NAMALWA (cell line): ENCODE results near the gene GMEB2.
"Not testable (repeated sequence)": the region's sequence is repeated elsewhere in the genome, so short reads cannot be mapped to it uniquely, and the experiment has no call there.

Source experiments
- DNase-seq: peaks from one replicate; pipeline ENCODE4 v3.0.0-alpha.2; 2015; ENCODE audit warnings: low spot score

The GMEB2 gene

DNA sequence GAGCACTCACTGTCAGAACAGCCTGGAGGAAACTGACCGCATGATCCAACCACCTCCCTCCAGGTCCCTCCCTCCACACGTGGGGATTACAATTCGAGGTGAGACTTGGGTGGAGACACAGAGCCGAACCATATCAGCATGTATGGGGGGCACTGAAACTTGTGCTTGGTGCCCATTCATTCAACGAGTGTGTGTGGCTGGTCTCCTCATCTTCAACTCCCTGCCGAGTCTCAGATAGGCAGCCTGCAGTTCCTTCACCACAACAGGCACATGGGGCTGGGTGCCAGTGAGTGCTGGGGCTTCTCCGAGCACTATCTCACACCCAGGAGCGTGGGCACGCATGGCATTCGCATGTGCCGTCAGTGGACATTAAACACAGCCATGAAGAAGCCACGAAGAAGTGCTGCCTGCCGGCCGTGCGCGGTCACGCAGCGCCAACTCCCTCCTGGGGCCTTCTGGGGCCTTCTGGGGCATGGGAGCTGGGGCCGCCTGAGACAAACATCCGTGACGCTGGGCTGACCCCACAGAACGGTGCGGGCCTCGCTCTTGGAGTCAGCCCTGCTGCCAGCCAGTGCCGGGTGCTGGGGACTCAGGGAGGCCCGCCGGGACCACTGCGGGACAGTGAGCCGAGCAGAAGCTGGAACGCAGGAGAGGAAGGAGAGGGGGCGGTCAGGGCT is 30.5 kb upstream of the GMEB2 start:
- no peak for DNase-seq

DNA sequence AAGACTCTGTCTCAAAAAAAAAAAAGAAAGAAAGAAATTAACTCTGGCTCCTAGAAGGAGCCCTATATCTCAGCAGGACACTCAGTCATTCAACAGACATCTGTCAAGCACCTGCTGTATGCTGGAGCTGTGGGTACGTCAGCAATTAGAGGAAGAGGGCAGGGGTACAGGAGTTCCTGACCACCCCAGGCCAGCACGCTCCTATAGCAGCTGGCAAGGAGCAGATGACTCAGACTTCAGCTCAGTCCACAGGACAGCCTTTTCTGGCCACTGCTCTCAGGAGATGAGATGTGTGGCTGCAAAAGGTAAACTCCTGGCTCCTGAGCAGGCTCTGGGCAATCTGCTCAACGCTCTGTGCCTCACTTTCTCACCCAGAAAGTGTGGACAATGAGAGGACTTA is 29.6 kb upstream of the GMEB2 start:
- no peak for DNase-seq

DNA sequence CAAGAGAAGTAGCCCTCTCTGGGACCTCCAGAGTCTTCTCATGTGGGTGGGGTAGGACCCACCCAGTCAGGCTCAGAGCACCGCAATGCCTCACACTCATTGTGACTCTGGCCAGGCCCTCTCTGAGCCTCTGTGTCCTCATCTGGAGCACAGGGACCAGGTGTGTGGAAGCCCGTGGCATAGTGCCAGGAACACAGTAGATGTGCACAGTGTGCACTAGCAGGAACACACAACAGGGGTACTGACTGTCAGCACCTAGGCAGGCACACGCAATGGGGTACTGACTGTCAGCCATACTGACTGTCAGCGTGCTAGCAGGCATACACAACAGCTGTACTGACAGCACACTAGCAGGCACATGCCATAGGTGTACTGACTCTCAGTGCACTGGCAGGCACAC is 28.3 kb upstream of the GMEB2 start:
- DNase-seq: no peak

DNA sequence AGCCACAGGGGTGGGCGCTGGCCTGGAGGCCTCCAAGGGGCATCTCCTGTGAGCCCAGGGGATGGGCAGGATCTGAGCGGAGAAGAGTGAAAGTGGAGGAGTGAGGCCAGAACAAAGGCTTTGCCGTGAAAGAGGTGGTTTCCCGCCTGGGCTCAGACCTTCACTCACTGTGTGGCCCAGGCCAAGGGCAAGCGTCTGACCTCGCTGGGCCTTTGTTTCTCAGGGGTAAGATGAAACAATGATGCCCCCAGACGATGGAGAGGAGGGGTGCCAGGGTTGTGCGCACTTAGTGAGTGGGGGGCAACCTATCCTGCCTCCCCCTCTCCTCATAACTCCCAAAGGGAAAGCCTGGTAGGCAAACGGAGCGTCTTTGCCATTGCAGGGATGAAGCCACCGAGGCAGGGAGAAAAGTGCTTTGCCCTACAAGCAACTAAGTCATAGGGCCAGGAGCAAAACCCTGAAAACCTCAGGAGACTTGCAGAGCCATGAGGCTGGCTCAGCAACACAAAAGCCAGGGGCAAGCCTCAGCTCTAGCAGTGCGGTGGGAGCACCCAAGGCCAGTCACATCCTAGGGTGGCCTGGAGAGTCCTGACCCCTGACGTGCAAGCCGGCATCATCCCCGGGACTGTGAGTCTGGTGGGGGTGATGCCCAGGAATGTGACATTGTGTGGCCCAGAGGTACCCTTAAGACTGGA is 27.2 kb upstream of the GMEB2 start:
- no peak for DNase-seq

DNA sequence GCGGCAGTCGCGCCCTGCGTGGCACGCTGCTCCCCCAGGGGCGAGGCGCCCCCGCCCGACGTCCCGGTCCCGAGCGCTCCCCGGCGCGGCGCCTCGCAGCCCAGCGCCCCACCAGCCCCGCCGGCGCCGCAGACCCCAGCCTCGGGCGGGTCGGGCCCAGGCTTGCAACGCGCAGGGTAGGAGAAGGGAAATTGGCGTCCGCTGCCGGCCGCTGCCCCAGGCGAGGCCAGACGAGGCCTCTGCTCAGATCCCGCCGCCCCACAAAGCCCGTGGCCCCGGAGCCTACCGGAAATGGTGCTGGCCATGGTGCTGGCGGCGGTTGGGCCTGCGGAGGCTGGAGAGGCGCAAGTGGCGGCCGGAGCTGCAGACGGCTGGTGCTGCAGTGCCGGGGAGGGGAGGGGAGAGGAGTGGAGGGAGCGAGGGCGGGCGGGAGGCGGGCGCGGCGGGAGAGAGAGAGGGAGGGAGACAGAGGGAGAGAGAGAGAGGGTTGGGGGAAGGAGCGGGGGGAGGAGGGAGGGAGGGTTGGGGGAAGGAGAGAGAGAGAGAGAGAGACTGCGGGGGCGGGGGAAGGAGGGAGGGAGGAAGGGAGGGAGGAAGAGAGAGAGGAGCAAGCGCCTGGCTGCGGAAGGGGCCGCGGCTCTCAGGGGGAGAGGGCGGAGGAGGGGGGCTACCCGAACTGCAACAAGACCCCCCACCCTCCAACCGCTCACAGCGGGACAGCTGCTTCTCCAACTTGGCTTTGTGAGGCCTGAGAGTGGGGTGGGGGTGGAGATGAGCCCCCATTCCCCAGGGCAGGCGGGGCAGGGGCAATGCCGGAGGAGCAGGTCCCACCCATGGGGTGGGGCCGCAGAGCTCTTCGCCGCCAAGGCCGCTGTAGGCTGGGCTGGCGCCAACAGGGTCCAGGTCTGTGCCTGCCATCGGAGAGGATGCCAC is 26.4 kb upstream of the GMEB2 start, which contains the start of gene STMN3:
TSS of gene STMN3 (minus strand) at position 384 of the 933 bp plus-strand sequence. CDS start at position 305, 79 bp downstream.
- no peak for DNase-seq

DNA sequence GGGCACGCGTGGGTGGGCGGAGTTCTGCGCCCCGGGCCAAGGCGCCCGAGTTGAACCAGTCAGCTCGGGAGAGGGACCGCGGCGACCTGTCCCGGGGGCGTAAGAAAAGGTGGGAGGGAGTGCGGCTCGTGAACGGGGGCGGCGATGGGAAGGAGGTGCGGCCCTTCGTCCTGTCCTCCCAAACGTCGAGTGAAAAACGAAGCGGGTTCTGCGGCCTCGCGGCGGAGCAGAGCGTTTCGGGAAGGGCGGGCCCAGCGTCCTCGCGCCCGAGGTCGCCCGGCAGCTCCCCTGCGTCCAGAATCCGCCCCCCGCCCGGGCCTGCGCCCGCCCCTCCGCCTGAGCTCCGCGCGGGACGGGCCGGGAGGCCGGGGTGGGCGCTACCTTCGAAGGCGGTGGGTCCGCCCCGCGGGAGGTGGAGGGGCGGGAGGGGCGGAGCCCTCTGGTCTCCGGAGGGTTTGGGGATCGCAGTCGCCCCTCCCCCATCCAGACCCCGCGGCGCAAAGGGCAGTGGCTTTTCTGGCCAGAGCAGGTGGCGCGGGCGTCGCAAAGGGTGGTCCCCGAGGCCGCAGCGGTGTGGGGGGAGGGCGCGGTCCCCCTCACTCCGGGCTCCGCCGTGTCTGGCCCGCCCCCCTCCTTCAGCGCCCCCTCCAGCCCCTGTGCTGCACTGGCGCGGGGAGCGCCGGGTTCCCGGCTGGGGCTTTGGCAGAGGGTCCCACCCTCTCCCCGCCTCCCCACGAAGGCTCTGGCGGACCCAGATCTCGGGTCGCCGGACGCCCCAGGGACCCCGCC is 25.5 kb upstream of the GMEB2 start:
- no peak for DNase-seq

DNA sequence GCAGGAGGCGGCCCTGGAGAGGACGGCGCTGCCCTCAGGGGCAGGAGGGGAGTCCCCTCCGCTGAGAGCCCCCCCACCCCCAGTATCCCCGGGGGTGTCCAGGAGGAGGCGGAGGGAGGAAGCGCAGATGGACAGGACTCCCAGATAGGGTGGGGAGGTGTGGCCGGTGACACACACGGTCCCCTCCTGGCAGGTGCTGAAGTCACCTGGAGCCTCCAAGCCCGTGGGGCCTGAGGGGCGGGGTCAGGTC is 25.0 kb upstream of the GMEB2 start:
- DNase-seq: no peak

DNA sequence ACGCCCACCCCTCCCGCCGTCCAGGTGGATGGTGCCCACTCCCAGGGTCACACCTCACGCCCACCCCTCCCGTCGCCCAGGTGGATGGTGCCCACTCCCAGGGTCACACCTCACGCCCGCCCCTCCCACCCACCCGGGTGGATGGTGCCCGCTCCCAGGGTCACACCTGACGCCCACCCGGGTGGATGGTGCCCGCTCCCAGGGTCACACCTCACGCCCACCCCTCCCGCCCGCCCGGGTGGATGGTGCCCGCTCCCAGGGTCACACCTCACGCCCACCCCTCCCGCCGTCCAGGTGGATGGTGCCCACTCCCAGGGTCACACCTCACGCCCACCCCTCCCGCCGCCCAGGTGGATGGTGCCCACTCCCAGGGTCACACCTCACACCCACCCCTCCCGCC is 23.6 kb upstream of the GMEB2 start:
- not testable (repeated sequence) for DNase-seq

DNA sequence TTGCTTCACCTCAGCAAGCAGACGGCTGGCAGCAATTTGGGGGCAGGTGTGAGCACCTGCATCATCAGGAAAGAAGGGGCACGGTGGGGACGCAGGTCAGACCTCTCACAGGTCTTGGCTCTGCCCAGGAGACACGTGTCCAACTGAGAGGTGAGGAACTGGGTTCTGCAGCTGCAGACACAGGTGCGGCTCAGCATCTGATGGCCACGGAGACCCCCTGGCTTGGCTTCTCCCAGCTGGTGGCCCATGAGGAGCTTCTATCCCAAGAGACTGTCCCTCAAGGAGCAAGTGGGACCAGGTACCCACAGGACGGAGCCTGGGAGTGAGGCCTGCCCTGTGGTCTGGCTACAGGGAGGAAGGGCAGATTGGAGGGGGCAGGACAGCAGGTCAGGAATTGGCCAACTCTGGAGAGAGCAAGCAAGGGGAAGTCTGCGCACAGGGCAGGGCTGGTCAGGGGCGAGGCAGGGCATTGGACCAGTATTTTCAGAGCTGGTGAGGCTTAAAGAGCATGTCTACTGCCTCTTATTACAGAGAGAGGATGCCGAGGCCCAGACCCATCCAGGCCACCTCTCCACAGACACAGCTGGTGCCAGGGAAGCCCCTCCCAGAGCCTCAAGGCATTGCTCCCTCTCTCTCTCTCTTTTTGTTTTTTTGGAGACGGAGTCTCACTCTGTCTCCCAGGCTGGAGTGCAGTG is 22.1 kb upstream of the GMEB2 start:
- DNase-seq: no peak

DNA sequence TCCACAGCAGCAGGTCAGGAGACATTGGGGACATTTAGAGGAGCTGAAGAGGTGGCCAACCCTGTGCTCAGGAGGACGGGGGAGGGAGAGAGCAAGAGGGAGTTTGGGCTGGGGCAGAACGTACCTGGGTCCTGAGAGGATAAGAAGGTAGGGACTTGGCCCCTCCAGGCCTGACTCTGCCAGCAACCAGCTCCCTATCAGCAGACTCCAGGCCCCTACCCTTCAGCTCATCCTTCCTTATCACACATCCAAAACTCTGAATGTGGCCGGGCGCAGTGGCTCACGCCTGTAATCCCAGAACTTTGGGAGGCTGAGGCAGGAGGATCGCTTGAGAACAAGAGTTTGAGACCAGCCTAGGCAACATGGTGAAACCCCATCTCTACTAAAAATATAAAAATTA is 21.3 kb upstream of the GMEB2 start:
- DNase-seq: no peak

DNA sequence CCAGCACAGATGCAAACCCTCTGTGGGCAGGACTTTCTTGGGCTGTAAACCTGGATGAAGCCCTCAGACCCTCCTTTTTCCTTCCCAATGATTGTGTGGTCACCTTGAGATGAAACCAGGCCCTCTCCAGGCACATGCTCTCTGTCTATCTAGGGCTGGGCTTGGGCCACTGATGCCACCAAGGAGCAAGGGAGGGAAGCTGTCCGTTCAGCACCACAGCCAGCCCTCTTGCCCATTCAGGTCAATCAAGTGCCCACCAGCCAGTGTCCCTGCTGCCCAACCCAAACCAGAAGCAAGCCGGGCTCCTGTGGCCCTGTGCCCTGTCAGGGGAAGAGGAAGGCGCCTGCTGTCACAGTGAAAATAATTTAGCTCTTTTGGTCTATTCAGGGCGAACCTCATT is 18.3 kb upstream of the GMEB2 start:
- no peak for DNase-seq

DNA sequence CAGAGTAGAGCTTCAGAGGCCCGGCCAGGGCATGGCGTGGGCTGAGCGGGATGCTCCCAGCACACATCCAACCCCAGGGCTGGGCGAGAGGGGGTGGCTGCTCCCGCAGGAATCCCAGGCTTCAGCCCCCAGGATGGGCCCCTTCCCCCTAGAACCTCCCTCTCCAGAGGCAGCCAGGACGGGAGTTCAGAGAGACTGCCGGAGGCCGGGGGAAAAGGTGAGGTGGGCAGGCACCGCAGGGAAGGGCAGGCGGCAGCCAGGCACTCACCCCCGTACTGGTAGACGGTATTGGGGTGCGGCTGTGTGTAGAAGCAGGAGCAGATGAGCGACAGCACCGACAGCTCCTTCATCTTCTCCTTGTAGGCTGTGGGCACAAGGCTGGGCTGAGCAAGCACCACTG is 17.0 kb upstream of the GMEB2 start:
- no peak for DNase-seq

DNA sequence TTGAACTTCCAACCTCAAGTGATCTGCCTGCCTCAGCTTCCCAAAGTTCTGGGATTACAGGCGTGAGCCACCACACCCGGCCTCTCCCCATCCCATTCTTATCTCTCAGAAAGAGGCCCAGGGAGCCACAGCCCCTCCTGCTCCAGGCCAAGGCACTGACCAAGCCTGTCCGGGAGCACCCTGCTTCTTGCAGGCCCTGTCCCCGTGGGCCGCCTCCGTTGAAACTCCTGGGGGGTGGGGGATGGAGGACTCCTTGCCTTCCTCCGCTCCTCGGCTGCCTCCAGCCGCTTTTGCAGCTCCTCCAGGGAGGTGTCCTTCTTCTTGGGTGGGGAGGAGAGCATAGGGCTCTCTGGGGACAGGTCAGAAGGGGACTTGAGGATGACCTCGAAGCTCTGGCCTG is 16.6 kb upstream of the GMEB2 start:
- DNase-seq: no peak

DNA sequence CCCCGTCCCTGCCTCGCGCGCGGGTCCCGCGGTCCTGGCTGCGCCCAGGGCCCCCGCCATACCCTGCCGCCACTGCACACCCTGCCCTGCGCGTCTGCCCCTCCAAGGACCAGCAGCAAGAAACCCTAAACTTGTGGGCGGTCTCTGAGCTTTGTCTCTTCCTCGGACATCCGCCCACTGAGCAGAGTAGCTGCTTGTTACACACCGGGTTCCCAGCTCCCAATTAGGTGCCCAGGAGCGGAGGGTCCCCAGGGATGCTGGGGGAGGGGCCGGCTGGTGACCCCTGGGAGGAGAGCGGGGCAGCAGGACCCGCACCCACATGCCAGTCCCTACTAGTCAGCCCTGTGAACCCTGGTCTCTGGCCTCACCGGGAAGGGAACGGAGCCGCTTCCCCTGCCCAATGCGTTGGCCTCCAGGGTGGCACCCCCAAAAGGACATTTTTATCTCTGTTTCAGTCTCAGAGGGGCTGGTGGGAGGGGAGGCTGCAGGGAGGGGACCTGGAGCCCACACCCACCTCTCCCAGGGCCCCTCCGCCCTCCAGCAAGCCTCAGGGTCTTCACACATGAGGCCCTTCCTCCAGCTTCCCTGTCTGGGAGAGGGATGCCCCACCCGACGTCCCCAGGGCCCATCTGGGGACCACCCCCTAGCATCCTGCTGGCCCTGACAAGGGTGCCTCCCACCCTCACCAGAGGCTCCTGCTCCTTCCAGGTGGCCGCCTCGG is 15.8 kb upstream of the GMEB2 start:
- no peak for DNase-seq

DNA sequence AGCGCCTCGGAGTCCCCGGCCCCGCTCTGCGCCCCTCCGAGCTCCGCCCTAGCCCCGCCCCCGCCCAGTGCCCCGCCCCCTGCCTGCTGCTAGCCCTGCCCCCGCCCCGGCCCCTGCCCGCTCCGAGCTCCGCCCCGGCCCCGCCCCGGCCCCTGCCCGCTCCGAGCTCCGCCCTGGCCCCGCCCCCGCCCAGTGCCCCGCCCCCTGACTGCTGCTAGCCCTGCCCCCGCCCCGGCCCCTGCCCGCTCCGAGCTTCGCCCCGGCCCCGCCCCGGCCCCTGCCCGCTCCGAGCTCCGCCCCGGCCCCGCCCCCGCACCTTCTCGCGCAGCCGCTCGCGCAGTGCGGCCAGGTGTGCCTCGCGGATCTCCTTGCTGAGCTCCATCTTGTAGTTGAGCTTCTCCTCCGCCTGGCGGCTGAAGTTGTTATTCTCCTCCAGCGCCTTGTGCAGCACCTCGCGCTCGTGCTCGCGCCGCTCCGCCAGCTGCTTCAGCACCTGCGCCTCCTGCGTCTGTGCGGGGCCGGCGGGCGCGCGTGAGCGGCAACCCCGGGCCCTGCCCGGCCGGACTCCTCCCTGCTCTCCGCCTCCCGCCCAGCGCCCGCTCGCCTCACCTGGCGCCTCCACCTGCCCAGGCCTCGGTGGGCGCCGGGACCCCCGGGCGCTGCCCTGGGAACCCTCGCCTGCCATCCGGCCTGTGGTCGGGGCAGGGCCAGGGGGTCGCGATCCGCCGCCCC is 15.1 kb upstream of the GMEB2 start:
- DNase-seq: peak; percentile 97

DNA sequence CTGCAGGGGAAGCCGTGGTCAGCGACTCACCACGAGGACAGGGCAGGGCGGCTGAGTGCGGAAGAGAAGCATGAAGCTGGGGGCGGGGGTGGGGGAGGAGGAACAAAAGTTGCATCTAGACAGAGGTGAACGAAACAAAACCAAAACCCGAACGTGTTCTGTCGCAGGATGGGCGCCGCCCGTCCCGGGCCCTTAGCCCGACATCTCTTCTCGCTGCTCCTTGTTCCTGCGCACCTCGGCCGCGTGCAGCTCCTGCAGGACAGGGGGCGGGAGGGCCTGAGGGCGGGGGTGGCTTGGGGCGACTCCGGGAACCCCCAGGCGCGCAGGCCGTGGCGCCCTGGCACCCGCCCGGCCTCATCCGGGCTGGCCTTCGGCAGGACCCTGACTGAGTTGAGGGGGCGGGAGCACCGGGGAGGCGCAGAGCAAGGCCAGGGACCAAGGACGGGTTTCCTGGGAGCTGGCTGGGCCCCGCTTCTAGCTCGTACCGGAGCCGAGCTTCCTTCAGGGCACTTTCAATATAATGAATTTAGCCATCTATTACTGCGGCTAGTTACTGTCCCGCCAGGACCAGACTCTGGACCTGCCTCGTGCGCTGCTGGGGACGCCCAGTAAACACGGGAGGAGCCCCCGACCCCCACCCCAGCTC is 14.4 kb upstream of the GMEB2 start:
- peak; percentile 62 for DNase-seq

DNA sequence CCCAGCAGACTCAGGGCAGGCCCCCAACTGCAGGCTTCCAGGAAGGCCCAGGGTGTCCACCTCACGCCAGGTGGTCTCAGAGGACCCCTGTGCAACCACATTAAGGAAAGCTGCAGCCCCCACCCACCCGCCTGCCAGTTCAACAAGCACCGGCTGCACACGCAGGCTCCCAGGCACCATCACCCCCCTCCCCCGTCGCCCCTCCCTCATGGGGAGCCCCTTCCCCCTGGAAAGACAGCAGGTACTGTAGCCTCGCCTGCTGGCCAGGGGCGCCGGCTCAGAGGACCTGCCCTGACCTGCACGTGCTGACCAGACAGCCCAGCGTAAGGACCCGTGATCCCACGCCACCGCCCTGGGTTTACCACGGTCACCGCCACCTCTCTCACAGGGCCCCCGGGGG is 13.8 kb upstream of the GMEB2 start:
- not testable (repeated sequence) for DNase-seq

DNA sequence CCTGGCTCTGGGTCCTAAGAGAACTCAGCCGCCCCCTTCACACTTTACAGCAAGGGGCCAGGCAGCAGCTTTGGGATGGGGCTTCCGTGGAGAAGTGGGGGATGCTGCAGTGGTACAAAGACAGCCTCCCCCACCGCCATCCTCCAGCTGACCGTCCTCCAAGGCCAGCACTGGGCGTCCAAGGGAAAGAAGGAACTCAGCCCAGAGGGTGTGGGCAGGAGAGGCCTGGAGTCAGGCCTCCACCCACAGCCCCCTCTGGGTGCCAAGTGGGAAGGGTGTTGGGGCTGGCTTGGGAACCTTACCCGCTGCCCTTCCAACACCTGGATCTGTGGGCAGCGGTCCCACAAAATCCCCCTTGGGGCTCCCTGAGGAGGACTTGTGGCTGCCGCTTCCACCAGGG is 13.2 kb upstream of the GMEB2 start:
- DNase-seq: no peak

DNA sequence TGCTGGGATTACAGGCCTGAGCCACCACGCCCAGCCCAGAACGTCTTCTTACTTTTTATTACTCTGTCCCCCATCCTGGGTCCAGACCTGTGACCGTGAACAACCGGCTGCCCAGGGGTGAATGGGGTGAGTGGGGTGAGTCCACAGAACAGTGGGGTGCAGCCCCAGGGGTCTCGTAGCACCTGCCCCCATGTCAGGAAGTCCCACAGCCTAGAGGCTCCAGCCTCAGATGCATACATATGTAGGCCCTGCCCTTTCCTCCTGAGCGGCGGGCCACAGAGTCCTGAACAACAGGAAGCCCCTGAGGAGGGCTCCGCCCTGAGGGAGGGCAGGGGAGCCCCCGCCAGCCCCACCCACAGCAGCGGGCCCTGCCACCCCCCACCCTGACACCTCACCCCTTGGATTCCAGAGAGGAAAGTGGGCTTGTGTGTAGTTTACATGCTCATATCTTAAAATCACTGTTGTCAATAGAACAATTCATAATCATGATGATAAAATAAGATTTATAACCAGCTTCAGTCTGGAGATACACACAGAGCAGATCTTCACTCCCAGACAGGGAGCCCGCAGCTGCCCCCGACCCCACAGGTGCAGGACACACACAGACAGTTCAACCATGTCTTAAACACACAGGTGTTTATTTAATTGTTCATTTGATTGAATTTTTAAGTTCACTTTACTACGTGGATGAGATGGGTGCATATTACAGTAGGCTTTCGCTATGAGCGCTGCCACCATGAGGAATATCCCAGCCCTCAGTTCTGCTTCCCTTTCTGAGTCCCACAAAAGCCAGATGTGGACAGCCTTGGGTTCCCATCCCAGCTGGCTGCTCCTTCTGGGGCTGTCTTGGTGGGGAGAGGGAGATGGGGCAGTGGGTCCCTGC is 12.4 kb upstream of the GMEB2 start:
- DNase-seq: peak; percentile 80
